Activated CD8-positive, alpha-beta T cell treated with anti-CD3 and anti-CD28 coated beads for 36 hours (primary cell): ENCODE results near the gene PTAFR. TPM values are rescaled to one million over a fixed set of nuclear protein-coding genes. Genes with fewer than 3 reads are reported as not detected.

Source experiments
- ATAC-seq: fragments of 200-7000 bp; cut with Tn5 transposase; one replicate; pipeline ENCODE4 v1.10.0; 2021; ENCODE audit warnings: mild to moderate bottlenecking, moderate library complexity
- CTCF ChIA-PET: fragments of 350-600 bp; sonication (Branson Sonifier 250); formaldehyde crosslinking; loops from one replicate; lab custom pipeline; 2021; ENCODE audit warnings: antibody characterized with exemption; lab: Charles Lee
- POLR2A ChIA-PET: fragments of 350-600 bp; sonication (Branson Sonifier 250); formaldehyde crosslinking; loops from one replicate; lab custom pipeline; 2021; ENCODE audit warnings: antibody characterized with exemption; lab: Charles Lee
- DNase-seq: peaks from one replicate; pipeline ENCODE4 v3.0.0-alpha.2; 2020
- H3K27ac Mint-ChIP-seq: one replicate; pipeline ENCODE4 v1.8.0; 2021; ENCODE audit warnings: mild to moderate bottlenecking, mixed read lengths
- H3K27me3 Mint-ChIP-seq: one replicate; pipeline ENCODE4 v1.8.0; 2021; ENCODE audit warnings: mixed read lengths
- H3K36me3 Mint-ChIP-seq: one replicate; pipeline ENCODE4 v1.8.0; 2021; ENCODE audit warnings: low read depth, mixed read lengths
- H3K4me1 Mint-ChIP-seq: one replicate; pipeline ENCODE4 v1.8.0; 2021; ENCODE audit warnings: low read depth, mixed read lengths
- H3K4me3 Mint-ChIP-seq: one replicate; pipeline ENCODE4 v1.8.0; 2021; ENCODE audit warnings: mild to moderate bottlenecking, moderate library complexity, mixed read lengths
- H3K9me3 Mint-ChIP-seq: one replicate; pipeline ENCODE4 v1.8.0; 2021; ENCODE audit warnings: mixed read lengths
- CTCF ChIP-seq: fragments of 200-600 bp; IDR thresholded peaks from one replicate; pipeline ENCODE4 v1.8.0; 2022; ENCODE audit warnings: antibody characterized with exemption, mild to moderate bottlenecking
- intact Hi-C: fragments of 100-400 bp; cut with micrococcal nuclease; formaldehyde crosslinking; loops from one replicate; pipeline ENCODE4 v1.10.0; 2022
- total RNA-seq, 2 experiments: library from RNA; stranded (reverse); gene quantifications; one replicate each; pipeline ENCODE4 v1.2.3, GENCODE V29; 2021

PTAFR gene
- total RNA-seq, 2 experiments from 2014 or later, result 0.16 to 0.25 TPM

- H3K4me3 Mint-ChIP-seq, result no peak overlapping the region
Observed at GRCh38 chr1:28099050-28099769, 77.3 kb downstream of the PTAFR start.

More at GRCh38 chr1:28099050-28099769, 77.3 kb downstream of the PTAFR start:
- Mint-ChIP-seq H3K27me3 (peaks cover 5% of the 10 kb centered on the region), H3K27ac (no peak overlapping the region), H3K9me3 (no peaks in the 10 kb centered on the region), H3K36me3 (no peaks in the 10 kb centered on the region), H3K4me1 (no peaks in the 10 kb centered on the region)
- ATAC-seq (no peak), DNase-seq (no peak)
- ChIA-PET CTCF (interaction anchor here (1.2 to 4.1 kb wide), 2 partner anchors 8 to 13 kb away, joined by 3 to 16 read pairs; no protein-coding TSS in a partner anchor), POLR2A (no interaction called here)
- TF ChIP-seq CTCF, result no peak
- intact Hi-C loops, result no loop called here

Other genes starting within 250 kb of the PTAFR start
- under 1 TPM; 0.27 to 0.38 TPM for gene SMPDL3B, start 241.7 kb downstream of the PTAFR start, total RNA-seq
- 1 to 10 TPM; 3.4 to 3.6 TPM for gene XKR8, start 216.7 kb downstream of the PTAFR start, total RNA-seq
- 10 to 100 TPM; 34.6 to 34.9 TPM for gene EYA3, start 88.1 kb downstream of the PTAFR start, total RNA-seq
- 100 to 1,000 TPM; 103 to 105 TPM for gene DNAJC8, start 56.3 kb upstream of the PTAFR start, total RNA-seq
- 100 to 1,000 TPM; 169 to 170 TPM for gene ATP5IF1, start 59.4 kb upstream of the PTAFR start, total RNA-seq
- 10 to 100 TPM; 26.0 to 27.4 TPM for gene SESN2, start 82.8 kb upstream of the PTAFR start, total RNA-seq
- gene MED18, start 152.3 kb upstream of the PTAFR start, total RNA-seq, result 10 to 100 TPM; 14.9 to 18.9 TPM
- gene PHACTR4, start 193.1 kb upstream of the PTAFR start, total RNA-seq, result 10 to 100 TPM; 20.3 to 20.9 TPM